Fibroblast of upper back skin (primary cell): ENCODE measurements around the gene GRID2.

Source experiments
- DNase-seq: peaks from one replicate; pipeline ENCODE4 v3.0.0-alpha.2; 2013

GRID2 gene

GRCh38 chr4:93127489-93127888 lies 823.7 kb downstream of the GRID2 start:
- DNase-seq: no peak

GRCh38 chr4:93132631-93133030 lies 828.9 kb downstream of the GRID2 start:
- no peak for DNase-seq

DNA sequence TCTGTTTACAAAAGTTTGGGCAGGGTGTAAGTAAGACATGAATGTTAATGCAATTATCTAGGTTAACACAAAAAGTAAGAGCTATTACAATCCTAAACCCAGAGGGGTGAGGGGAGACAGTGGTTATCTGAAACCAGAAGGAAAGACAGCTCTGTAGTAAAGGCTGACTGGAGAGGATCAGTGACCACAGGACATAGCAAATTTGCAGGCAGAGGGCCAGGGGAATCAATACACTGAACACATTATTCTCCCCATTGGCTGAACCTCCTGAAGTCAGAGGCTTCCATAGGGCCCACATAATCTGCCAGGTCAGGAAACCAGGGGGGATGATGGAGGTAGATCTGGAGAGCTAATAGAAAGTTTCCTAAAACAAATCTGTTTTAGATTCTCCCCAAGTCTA lies 835.4 kb downstream of the GRID2 start:
- no peak for DNase-seq

GRCh38 chr4:93143902-93144301 lies 840.1 kb downstream of the GRID2 start:
- no peak for DNase-seq

- DNase-seq: no peak
Measured at GRCh38 chr4:93144644-93145043, 840.9 kb downstream of the GRID2 start.

GRCh38 chr4:93147524-93148212 lies 843.9 kb downstream of the GRID2 start:
- no peak for DNase-seq

- no peak for DNase-seq
Measured at GRCh38 chr4:93152491-93152890, 848.7 kb downstream of the GRID2 start.

DNA sequence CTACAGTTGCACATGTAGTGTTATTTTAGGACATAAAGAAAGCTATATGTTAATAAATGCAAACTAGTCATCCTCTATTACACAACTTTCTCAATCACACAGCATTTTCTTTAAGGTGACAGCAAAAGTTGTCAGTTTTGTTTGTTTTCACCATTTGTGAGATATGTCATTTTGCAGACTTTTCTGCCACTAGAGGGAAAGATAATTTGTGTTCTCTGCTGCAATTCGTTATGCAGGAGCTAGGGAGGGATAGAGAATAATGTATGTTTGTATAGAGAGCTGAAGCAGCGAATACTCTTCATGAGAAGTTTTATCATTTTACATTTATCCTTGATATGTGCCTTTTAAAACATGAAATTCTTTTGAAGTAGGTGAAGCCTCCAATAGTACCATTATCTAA lies 854.2 kb downstream of the GRID2 start:
- no peak for DNase-seq

- no peak for DNase-seq
Measured at GRCh38 chr4:93168053-93168452, 864.3 kb downstream of the GRID2 start.

GRCh38 chr4:93169966-93170365 lies 866.2 kb downstream of the GRID2 start:
- DNase-seq: no peak

DNA sequence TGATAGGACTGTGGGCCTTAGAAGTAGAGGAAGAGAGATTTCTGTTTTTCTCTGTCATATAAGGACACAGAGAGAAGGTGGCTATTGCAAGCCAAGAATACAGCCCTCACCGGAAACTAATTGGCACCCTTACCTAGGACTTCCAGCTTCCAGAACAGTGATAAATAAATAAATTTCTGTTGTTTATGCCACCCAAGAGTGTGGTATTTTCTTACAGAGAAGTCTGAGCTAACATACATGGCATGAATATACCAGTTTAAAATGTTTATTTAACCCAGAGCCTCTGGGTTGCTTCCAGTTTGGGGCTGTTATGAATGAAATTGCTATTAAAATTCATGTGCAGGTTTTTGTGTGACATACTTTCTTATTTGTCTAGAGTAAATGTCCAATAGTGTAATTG lies 870.8 kb downstream of the GRID2 start:
- no peak for DNase-seq

- DNase-seq: no peak
Measured at GRCh38 chr4:93178279-93178678, 874.5 kb downstream of the GRID2 start.

GRCh38 chr4:93179044-93179443 lies 875.3 kb downstream of the GRID2 start:
- no peak for DNase-seq

DNA sequence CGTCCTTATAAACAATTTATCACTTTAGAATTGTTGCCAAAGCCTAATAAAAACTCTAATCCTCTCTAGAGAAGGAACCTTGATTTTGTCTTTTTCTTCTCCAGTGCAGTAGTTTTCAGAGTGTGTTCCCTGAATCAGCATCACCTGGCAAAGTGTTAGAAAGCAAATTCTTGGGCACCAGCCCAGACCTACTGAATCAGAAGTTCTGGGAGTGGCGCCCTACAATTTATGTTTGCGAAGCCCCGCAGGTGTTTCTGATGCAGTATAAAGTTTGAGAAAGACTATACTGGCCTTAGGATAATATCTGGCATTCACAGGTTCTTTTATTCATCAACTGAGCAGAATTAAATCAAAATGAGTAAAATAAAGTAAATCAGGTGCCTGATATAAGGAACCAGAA lies 879.0 kb downstream of the GRID2 start:
- DNase-seq: no peak

DNA sequence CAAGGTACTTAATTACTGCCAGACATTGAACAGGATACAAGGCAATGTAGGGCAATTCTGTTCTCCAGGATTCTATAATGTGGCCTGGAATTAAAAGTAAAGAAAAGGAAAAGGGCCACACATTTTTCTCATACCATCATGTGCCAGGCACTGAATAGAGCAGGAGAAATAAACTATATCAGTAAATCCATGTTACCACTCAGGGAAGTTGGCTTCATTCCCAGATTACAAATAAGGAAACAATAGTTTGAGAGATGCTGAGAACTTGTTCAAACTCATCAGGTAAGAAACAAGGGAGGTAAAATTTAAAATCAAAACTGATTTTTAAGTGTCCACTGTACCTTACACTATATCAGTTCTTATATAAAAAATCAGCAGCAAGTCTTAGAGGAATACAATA lies 879.8 kb downstream of the GRID2 start:
- DNase-seq: no peak

GRCh38 chr4:93184053-93184452 lies 880.3 kb downstream of the GRID2 start:
- DNase-seq: no peak

DNA sequence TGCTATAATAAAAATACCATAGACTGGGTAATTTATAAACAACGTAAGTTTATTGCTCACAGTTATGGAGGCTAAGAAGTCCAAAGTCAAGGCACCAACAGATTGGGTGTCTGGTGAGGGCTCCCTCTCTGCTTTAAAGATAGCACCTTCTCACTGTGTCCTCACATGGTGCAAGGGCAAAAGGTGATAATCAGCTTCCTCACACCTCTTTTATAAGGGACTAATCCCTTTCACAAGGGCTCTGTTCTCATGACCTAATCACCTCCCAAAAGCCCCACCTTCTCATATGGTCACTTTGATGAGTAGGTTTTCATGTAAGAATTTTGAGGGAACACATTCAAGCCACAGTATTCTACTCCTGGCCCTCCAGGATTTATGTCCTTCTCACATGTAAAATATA lies 883.1 kb downstream of the GRID2 start:
- DNase-seq: no peak

- DNase-seq: no peak
Measured at GRCh38 chr4:93187466-93187865, 883.7 kb downstream of the GRID2 start.

DNA sequence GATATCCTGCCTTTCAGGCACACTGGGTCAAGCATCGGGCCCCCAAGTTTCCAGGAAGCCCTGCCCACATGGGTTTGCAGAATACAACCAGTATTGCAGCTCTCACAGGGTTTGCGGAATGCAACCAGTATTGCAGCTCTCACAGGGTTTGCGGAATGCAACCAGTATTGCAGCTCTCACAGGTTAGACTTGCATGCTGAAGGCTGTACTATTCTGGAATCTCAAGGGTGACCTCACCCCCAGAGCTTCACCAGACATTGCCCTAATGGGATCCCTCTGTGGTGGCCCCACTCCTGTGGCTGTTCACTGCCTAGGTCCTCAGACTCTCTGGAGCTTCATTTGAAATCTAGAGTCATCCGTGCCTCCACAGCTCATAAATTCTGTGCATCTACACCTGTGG lies 884.1 kb downstream of the GRID2 start:
- no peak for DNase-seq

DNA sequence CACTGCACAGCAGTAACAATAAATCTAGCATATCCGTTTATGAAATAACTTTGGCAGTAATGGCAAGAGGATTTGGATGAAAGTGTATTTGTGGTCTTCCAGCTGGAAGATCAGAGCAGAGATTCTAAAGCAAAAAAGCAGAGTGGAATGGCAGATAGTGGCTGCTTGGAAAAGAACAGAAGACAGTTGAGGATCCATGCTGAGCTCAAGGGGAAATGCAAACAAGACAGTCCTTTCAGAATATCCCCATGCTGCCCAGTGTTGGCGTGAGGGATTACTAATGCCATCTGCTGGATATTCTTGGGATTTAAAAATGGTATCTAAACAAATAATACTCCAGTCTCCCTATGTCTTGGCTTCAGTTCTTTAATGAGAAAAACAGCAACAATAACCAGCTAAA lies 895.7 kb downstream of the GRID2 start:
- peak; percentile 47 for DNase-seq

GRCh38 chr4:93201471-93202096 lies 897.8 kb downstream of the GRID2 start:
- DNase-seq: no peak

DNA sequence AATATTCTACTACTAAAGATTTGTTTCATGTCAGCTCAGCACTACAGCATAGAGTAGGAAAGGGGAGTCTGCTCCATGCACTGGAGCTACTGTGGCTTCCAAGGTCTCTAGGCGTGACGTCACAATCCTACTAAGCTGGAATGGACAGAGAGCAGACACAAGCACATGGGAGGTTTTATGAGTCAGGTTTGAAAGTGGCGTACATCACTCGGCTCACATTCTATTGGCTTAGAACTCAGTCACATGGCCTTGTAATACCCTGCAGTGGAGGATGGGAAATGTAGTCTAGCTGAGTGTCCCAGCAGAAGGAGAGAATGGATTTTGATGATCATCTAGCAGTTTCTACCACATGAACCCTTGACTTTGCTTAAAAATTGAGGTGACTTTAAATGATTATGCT lies 899.9 kb downstream of the GRID2 start:
- no peak for DNase-seq

- no peak for DNase-seq
Measured at GRCh38 chr4:93212250-93212649, 908.5 kb downstream of the GRID2 start.

DNA sequence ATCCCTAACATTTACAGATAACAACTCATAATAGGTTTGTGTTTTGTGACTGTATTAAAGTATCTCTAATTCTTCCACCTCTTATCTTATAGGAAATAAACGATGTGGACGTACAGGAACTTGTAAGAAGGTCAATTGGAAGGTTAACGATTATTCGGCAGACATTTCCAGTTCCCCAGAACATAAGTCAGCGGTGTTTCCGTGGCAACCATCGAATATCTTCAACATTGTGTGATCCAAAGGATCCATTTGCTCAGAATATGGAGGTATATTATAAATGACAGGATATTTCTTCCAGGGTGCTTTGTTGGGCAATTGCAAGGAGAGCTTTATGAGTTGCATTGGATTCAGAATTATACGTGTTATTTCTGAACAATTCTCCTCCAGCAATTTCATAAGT lies 912.9 kb downstream of the GRID2 start:
- DNase-seq: no peak

DNA sequence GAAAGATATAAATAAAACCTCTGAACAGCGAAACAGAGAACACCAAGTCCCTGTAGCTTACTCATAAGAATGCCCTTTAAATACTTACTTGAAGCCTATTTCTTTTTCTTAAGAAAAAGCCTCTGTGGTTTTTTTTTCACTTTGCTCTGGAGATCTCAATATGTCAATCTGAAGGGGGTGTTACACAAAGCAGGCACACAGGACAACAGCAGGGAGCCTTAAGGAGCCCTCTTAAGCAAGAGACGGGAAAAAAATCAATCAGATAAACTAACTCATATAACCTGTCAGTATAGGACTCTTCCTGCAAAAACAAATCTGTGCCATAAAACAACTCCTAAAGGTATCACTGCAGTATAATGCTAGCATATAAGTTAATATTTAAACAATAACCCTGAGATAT lies 913.7 kb downstream of the GRID2 start:
- DNase-seq: no peak
